ENCODE data around the gene CTDSPL. TPM values are rescaled to one million over a fixed set of nuclear protein-coding genes. Genes with fewer than 3 reads are reported as not detected.

CTDSPL gene
- total RNA-seq, 1 donor from 2014 or later, result not detected

GRCh38 chr3:37859908-37860199 lies 1.8 kb upstream of the CTDSPL start:
- H3K9me3 Mint-ChIP-seq, result no peaks in the 10 kb centered on the region
- no peak overlapping the region for H3K4me3 Mint-ChIP-seq
- H3K36me3 Mint-ChIP-seq (ENCODE audit: low read depth), result no peaks in the 10 kb centered on the region
- intact Hi-C loops (cut with micrococcal nuclease), result no loop called here
- ChIA-PET CTCF (no interaction called here), POLR2A (no interaction called here)
- TF ChIP-seq CTCF (IDR thresholded peaks at IDR 0.05), result no peak
- no peak for ATAC-seq (ENCODE audit: low read depth)
- DNase-seq, result no peak
- H3K27me3 Mint-ChIP-seq, result peaks cover 41% of the 10 kb centered on the region
- no peak overlapping the region for H3K27ac Mint-ChIP-seq
- peaks cover 17% of the 10 kb centered on the region for H3K4me1 Mint-ChIP-seq

GRCh38 chr3:37862219-37862902 lies 681 bp downstream of the CTDSPL start:
- peaks cover 17% of the 10 kb centered on the region for H3K4me1 Mint-ChIP-seq
- DNase-seq (no peak), ATAC-seq (ENCODE audit: low read depth) (no peak)
- no peaks in the 10 kb centered on the region for H3K36me3 Mint-ChIP-seq (ENCODE audit: low read depth)
- no peak overlapping the region for H3K27ac Mint-ChIP-seq
- intact Hi-C loops (cut with micrococcal nuclease), result no loop called here
- H3K4me3 Mint-ChIP-seq, result peak overlapping the region; percentile 77
- H3K9me3 Mint-ChIP-seq, result no peaks in the 10 kb centered on the region
- POLR2A ChIA-PET, result no interaction called here
- peaks cover 36% of the 10 kb centered on the region for H3K27me3 Mint-ChIP-seq
- no peak for TF ChIP-seq CTCF (IDR thresholded peaks at IDR 0.05)
- CTCF ChIA-PET, result no interaction called here

GRCh38 chr3:37862903-37863815 lies 1.5 kb downstream of the CTDSPL start:
- intact Hi-C loops (cut with micrococcal nuclease), result no loop called here
- H3K9me3 Mint-ChIP-seq, result no peaks in the 10 kb centered on the region
- CTCF ChIA-PET, result interaction anchor here (0.5 to 1.2 kb wide), 2 partner anchors 8 to 14 kb away, joined by 3 to 4 read pairs; no protein-coding TSS in a partner anchor
- H3K4me1 Mint-ChIP-seq, result peaks cover 17% of the 10 kb centered on the region
- ATAC-seq (ENCODE audit: low read depth), result no peak
- H3K4me3 Mint-ChIP-seq, result peak overlapping the region; percentile 77
- POLR2A ChIA-PET, result no interaction called here
- H3K27ac Mint-ChIP-seq, result no peak overlapping the region
- no peak for TF ChIP-seq CTCF (IDR thresholded peaks at IDR 0.05)
- DNase-seq, result no peak
- H3K27me3 Mint-ChIP-seq, result peaks cover 34% of the 10 kb centered on the region
- no peaks in the 10 kb centered on the region for H3K36me3 Mint-ChIP-seq (ENCODE audit: low read depth)

GRCh38 chr3:37863949-37864822 lies 2.5 kb downstream of the CTDSPL start:
- no peak for ATAC-seq (ENCODE audit: low read depth)
- ChIA-PET POLR2A (no interaction called here), CTCF (interaction anchor here (0.5 to 1.2 kb wide), 2 partner anchors 9 to 13 kb away, joined by 3 to 4 read pairs; no protein-coding TSS in a partner anchor)
- peaks cover 17% of the 10 kb centered on the region for H3K4me1 Mint-ChIP-seq
- peaks cover 38% of the 10 kb centered on the region for H3K27me3 Mint-ChIP-seq
- H3K36me3 Mint-ChIP-seq (ENCODE audit: low read depth), result no peaks in the 10 kb centered on the region
- no peak overlapping the region for H3K27ac Mint-ChIP-seq
- no peak for DNase-seq
- intact Hi-C loops (cut with micrococcal nuclease), result no loop called here
- H3K9me3 Mint-ChIP-seq, result no peaks in the 10 kb centered on the region
- no peak for TF ChIP-seq CTCF (IDR thresholded peaks at IDR 0.05)
- no peak overlapping the region for H3K4me3 Mint-ChIP-seq
